DMS153 treated with DMSO at 0.1 percent for 48 hours (cell line): ENCODE measurements around the gene CNN2.
"Not testable (repeated sequence)": the region's sequence is repeated elsewhere in the genome, so short reads cannot be mapped to it uniquely, and the experiment has no call there.

Experiments
- DNase-seq: peaks from one replicate; lab custom pipeline; 2025; ENCODE audit not compliant: unreplicated experiment; lab: John Stamatoyannopoulos, UW

CNN2 gene

GRCh38 chr19:1010586-1011510 lies 15.6 kb upstream of the CNN2 start:
- DNase-seq = no peak

DNA sequence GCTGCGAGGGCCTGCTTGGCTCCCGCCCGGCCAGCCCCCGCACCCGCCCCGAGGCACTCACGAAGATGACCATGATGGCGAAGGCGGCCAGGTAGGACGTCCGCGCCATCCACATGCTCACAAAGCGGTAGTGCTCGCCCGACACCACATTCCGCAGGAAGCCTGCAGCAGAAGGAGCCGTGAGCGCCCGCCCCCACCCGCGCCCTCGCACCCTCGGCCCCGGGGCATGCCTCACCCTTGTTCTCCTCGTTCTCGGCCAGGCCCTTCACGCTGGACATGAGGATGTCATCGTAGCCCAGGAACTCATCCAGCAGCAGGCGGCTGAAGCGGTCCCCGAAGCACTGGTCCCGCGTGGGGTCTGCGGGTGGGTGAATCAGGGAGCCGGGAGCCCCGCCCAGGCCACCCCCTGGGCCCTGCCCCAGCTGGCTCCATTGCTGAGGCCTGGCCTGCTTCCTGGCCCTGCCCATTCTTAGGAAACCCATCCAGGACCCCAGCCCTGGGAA lies 14.5 kb upstream of the CNN2 start:
- DNase-seq = no peak

DNA sequence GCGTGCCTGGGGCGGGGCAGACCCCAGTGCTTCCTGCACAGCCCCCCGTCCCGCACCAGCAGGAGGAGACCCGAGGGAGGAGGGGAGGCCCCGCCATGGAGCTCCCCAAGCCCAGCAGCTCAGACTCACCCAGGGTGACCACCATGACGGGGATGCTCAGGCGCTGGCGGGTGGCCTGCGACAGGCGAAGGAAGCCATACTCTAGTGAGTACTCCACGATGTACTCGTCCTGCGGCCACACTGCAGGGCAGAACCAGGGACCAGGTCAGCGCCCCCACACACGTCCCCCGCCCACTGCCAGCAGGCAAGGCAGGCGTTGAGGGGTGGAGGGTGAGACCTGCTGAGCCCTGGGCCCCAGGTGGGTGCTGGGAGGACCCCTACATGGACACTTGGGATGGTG lies 14.1 kb upstream of the CNN2 start:
- DNase-seq = no peak

GRCh38 chr19:1013218-1013617 lies 13.2 kb upstream of the CNN2 start:
- DNase-seq = no peak

DNA sequence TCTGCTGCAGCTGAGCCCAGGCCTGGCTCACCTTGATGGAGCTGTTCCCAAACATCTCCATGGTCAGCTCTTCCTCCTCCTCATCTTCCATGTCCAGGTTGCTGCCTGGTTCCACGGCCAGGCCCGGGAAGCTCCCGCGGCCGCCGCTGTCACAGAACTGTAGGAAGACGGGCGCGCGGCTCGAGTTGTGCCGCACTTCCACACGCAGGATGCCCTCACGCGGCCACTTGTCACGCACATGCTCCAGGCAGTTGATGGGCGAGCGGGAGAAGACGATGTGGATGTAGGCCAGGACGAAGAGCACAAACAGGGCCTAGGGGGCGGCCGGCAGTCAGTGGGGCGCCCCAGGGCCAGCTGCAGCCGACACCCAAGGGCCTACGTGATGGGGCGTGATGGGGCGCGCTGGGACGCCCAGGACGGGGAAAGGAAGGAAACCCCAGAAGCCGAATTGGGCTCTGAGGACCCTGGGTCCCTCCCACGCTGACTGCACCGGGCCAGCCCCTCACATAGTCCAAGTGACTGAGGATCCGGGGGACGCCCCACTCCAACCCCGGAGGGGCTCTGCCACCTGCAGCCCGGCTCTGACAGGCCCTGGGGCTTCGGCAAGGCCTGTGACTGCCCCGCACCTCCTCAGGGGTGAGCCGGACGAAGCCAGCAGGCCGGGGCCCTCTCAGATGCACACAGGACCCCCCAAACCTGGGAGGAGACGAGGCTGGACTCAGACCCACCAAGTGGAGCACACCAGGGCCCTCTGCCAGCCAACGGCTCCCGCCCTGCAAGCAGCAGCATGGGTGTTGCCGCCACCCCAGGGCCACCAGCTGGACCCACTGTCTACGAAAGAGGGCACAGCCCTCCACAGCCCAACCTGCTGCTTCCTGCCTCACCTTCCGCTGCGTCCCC lies 12.0 kb upstream of the CNN2 start:
- DNase-seq = no peak

DNA sequence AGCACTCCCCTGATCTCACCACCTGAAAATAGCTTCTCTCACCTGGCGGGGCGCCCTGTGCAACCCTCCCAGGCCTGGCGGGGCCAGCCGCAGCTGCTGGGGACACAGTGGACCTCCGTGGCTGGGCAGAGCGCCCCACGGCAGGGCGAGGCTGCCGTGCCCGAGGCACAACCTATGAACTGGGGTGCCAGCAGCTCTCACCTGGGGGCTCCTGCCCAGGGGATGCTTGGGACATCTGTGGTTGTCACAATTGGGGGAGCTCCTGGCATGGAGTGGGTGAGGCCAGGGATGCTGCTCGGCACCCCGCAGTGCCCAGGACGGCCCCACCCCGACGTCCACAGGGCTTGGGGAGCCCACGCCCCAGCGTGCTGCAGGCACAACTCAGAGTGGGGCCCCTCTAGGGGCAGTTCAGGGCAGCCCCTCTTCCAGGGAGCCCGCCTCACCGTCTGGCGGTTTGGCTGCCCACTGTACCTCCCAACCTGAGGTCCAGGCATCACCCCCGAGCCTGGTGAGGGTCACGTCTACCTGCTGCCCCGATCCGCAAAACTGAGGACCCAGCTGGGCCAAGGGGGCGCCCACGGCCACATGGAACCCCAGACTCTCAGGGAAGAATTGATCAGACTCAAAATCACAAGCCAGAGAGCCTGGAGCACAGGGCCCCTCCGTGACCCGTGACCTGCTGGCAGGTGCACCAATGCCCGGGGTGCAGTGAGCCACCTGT lies 11.2 kb upstream of the CNN2 start:
- no peak for DNase-seq

GRCh38 chr19:1015782-1016646 lies 10.4 kb upstream of the CNN2 start:
- no peak for DNase-seq

- no peak for DNase-seq
Measured at GRCh38 chr19:1016647-1017114, 9.7 kb upstream of the CNN2 start.

DNA sequence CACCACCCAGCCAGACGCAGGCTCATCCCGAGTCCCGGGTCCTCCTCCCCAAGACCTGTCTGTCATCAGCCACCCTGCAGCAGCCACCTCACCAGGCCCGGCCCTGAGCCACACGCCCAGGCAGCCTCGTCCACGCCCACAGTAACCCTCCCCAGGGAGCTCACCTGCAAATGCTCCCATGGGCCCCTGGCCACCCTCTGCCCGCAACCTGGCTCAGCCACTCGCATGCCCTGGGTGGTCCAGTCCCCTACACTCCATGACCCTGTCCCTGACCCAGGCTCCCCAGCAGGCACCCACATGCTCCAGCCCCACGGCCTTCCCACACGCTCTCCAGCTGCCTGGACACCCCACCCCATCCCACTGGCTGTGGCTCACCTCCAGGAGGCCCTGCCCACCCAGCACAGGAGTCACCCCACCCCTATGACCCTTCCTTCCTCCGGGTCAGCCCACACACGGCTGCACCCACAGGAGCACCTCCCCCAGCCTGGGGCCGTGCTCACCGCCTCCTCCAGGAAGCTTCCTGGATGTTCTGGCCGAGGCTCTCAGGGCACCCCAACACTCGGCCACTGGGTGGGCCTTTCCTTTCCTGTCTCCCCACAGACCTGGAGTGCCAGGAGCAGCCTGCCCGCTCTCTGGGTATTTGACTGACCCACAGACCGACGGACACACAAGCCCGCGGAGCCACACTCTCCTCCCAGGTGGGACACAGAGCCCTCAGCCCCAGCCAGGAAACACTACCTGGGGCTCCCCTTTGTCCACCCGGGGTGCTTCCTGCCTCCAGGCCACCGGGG lies 9.1 kb upstream of the CNN2 start:
- DNase-seq = no peak

DNA sequence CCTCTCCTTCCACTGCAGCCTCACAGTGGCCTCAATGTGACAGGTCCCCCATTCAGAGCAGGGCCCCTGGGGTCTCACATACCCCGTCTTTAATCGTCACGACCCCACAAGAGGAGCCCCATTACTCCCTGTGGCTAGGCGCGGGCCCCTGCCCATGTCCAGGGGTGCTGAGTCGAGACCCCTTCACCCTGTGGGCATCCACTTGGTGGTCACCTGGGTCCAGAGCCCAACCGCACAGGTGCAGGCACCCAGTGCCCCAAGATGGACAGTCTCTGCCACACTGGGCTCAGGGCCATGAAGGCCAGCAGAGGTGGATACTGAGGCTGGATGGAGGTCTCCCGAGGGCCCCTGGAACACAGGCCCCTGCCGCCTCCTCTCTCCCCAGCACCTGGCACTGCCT lies 8.5 kb upstream of the CNN2 start:
- DNase-seq = no peak

- DNase-seq = no peak
Measured at GRCh38 chr19:1018393-1018792, 8.0 kb upstream of the CNN2 start.

GRCh38 chr19:1018932-1019615 lies 7.3 kb upstream of the CNN2 start:
- DNase-seq = no peak

DNA sequence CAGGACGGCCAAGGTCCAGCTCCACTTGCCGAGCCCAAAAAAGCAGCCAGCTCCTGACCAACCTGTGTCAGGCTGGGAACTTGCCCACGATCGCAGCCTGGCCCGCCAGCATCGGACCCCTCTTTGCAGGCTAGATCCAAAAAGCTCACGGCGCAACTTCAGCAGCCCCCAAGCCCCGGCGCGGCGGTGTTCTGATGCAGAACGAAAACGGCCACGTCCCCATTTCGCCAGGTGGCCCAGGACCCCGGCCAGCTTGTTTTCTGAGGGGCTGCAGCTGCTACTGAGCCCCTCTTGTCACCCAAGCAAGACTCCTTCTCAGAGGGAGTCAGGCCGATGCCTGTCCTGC lies 6.8 kb upstream of the CNN2 start:
- DNase-seq = no peak

GRCh38 chr19:1019980-1020867 lies 6.2 kb upstream of the CNN2 start:
- no peak for DNase-seq

- peak; percentile 61 for DNase-seq
Measured at GRCh38 chr19:1020868-1021425, 5.5 kb upstream of the CNN2 start, which contains the start of gene TMEM259. Gene TMEM259 (minus strand): TSS chr19:1021123. CDS start chr19:1020996, 127 bp downstream.

GRCh38 chr19:1023883-1024188 lies 2.6 kb upstream of the CNN2 start:
- DNase-seq = not testable (repeated sequence)

DNA sequence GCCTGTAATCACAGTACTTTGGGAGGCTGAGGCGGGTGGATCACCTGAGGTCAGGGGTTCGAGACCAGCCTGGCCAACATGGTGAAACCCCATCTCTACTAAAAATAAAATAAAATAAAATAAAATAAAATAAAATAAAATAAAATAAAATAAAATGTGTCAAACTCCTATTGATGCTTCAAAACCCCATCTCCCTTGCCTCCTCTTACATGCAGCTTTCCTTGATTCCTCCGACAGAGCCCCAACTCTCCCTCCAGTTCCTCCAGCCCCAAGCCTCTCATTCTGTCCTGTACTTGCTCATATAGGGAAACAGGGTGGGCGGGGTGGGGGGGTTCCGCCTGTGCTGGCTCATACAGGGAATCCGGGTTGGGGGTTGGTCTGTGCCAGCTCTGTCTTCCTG lies 1.3 kb upstream of the CNN2 start:
- not testable (repeated sequence) for DNase-seq
